Measurements from ENCODE around the gene CDC42BPA. TPM values are rescaled to one million over a fixed set of nuclear protein-coding genes. Genes with fewer than 3 reads are reported as not detected.
"Not testable (repeated sequence)": the region's sequence is repeated elsewhere in the genome, so short reads cannot be mapped to it uniquely, and the experiment has no call there.

CDC42BPA gene
- total RNA-seq, 1 donor from 2014 or later = 42.7 TPM

DNA sequence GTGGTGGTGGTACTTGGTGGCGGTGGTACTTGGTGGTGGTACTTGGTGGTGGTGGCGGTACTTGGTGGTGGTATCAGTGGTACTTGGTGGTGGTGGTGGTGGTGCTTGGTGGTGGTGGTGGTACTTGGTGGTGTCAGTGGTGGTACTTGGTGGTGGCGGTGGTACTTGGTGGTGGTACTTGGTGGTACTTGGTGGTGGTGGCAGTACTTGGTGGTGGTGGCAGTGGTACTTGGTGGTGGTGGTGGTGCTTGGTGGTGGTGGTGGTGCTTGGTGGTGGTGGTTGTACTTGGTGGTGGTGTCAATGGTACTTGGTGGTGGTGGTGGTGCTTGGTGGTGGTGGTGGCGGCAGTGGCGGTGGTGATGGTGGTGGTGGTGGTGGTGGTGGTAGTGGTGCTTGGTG, 358.0 kb downstream of the CDC42BPA start:
- intact Hi-C loops (cut with DNase I) = no loop called here
- Histone ChIP-seq H3K9me3 (no peaks in the 10 kb centered on the region), H3K4me3 (no peak overlapping the region), H3K36me3 (peaks cover 0 to 3% of the 10 kb centered on the region in 2 donors), H3K27ac (no peak overlapping the region), H3K4me1 (no peaks in the 10 kb centered on the region), H3K27me3 (no peaks in the 10 kb centered on the region)
- TF ChIP-seq POLR2AphosphoS5 (IDR thresholded peaks at IDR 0.05; ENCODE audit: insufficient read depth in 1 of 2, low read depth in 1 of 2) (no peak), POLR2A (IDR thresholded peaks at IDR 0.05) (no peak), CTCF (IDR thresholded peaks at IDR 0.05) (no peak)
- DNase-seq (ENCODE audit: extremely low spot score in 2 of 2) = no peak

DNA sequence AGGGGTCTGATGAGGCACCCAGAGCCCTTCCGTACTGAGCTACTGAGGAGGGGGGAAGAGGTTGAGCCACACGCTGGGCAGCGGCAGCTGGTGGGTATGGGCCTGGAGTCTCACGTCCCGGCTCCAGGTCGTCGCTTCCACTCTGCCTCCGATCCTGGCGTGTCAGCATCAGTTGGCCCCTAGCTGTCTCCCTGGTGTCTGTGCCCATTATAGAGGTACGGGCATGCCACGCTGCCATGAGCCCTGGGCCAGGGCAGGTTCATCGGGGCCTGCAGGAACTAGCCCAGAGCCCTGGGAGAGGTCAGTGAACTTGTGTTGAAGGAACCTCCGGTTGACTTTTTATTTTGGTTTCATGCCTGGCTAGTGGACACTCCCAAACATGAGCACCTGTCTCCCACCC, 360.0 kb downstream of the CDC42BPA start:
- intact Hi-C loops (cut with DNase I) = no loop called here
- Histone ChIP-seq H3K27me3 (no peaks in the 10 kb centered on the region), H3K36me3 (peaks cover 0 to 3% of the 10 kb centered on the region in 2 donors), H3K27ac (no peak overlapping the region), H3K4me3 (no peak overlapping the region), H3K9me3 (no peaks in the 10 kb centered on the region), H3K4me1 (no peaks in the 10 kb centered on the region)
- TF ChIP-seq POLR2A (IDR thresholded peaks at IDR 0.05) = no peak
- TF ChIP-seq CTCF (IDR thresholded peaks at IDR 0.05) = no peak
- no peak for TF ChIP-seq POLR2AphosphoS5 (IDR thresholded peaks at IDR 0.05; ENCODE audit: insufficient read depth in 1 of 2, low read depth in 1 of 2)
- DNase-seq (ENCODE audit: extremely low spot score in 2 of 2) = no peak

DNA sequence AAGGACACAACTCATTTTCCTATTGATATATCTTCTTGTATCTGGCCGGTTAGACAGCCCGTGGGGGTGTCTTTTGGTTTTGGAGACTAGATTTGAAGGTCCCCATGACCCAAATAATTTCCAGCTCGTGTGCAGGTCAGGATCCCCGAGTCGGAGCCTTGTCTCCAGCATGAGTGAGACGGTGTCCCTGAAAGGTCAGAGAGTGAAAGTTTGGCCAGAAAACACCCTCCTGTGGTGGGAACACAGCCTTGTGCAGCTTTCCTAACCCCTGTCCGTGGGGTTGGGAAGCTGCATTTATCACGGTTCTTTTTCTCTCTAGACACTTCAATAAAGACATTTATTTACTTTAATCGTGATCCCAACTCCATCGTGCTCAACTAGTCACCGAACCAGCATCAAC, 360.6 kb downstream of the CDC42BPA start:
- Histone ChIP-seq H3K4me1 (no peaks in the 10 kb centered on the region), H3K9me3 (no peaks in the 10 kb centered on the region), H3K36me3 (no peaks in the 10 kb centered on the region), H3K27me3 (no peaks in the 10 kb centered on the region), H3K4me3 (no peak overlapping the region), H3K27ac (no peak overlapping the region)
- intact Hi-C loops (cut with DNase I) = no loop called here
- no peak for TF ChIP-seq POLR2A (IDR thresholded peaks at IDR 0.05)
- TF ChIP-seq CTCF (IDR thresholded peaks at IDR 0.05) = no peak
- TF ChIP-seq POLR2AphosphoS5 (IDR thresholded peaks at IDR 0.05; ENCODE audit: insufficient read depth in 1 of 2, low read depth in 1 of 2) = no peak
- no peak for DNase-seq (ENCODE audit: extremely low spot score in 2 of 2)

GRCh38 chr1:226956942-226957713, 361.2 kb downstream of the CDC42BPA start:
- Histone ChIP-seq H3K9me3 (no peaks in the 10 kb centered on the region), H3K27ac (no peak overlapping the region), H3K36me3 (no peaks in the 10 kb centered on the region), H3K4me3 (no peak overlapping the region), H3K27me3 (no peaks in the 10 kb centered on the region), H3K4me1 (no peaks in the 10 kb centered on the region)
- DNase-seq (ENCODE audit: extremely low spot score in 2 of 2) = no peak
- TF ChIP-seq POLR2AphosphoS5 (IDR thresholded peaks at IDR 0.05; ENCODE audit: insufficient read depth in 1 of 2, low read depth in 1 of 2) (no peak), CTCF (IDR thresholded peaks at IDR 0.05) (no peak), POLR2A (IDR thresholded peaks at IDR 0.05) (no peak)
- intact Hi-C loops (cut with DNase I) = no loop called here

- H3K27ac ChIP-seq; intact Hi-C loops (cut with DNase I); H3K9me3 ChIP-seq; H3K4me1 ChIP-seq; H3K27me3 ChIP-seq; H3K4me3 ChIP-seq; DNase-seq (ENCODE audit: extremely low spot score in 2 of 2); H3K36me3 ChIP-seq: not testable (repeated sequence)
These were observed 362.4 kb downstream of the CDC42BPA start for GRCh38 chr1:226955857-226956256.
